Neural cell (in vitro differentiated cells): ENCODE data around the gene FTSJ3. TPM values are rescaled to one million over a fixed set of nuclear protein-coding genes. Genes with fewer than 3 reads are reported as not detected.

Experiments used
- H2AFZ ChIP-seq: fragments of 200-600, 300-800 bp; sonication (generic), shearing (Covaris generic); 2 replicates; pipeline ENCODE4 v1.6.0; 2014; ENCODE audit warnings: low read depth, mild to moderate bottlenecking, antibody characterized with exemption, low read length, moderate library complexity
- H3F3A ChIP-seq: fragments of 200-600 bp; shearing (Covaris generic); 2 replicates; pipeline ENCODE4 v1.6.1; 2016; ENCODE audit warnings: mild to moderate bottlenecking, moderate library complexity, mixed read lengths, antibody characterized with exemption, low read length; ENCODE audit not compliant: insufficient read depth, poor library complexity, severe bottlenecking
- H3K27ac ChIP-seq: fragments of 200-600, 300-800 bp; sonication (generic), shearing (Covaris generic); 2 replicates; pipeline ENCODE4 v1.5.1; 2014; ENCODE audit warnings: mild to moderate bottlenecking, low read length, moderate library complexity
- H3K27me3 ChIP-seq: fragments of 300-800, 200-600 bp; sonication (generic), shearing (Covaris generic); 2 replicates; pipeline ENCODE4 v1.6.0; 2014; ENCODE audit warnings: mild to moderate bottlenecking, low read depth, low read length, moderate library complexity; ENCODE audit not compliant: insufficient read depth
- H3K36me3 ChIP-seq: fragments of 300-800, 200-600 bp; sonication (generic), shearing (Covaris generic); 2 replicates; pipeline ENCODE4 v1.5.1; 2014; ENCODE audit warnings: mild to moderate bottlenecking, antibody characterized with exemption, low read length, moderate library complexity; ENCODE audit not compliant: insufficient read depth
- H3K4me2 ChIP-seq: fragments of 300-800, 200-600 bp; sonication (generic), shearing (Covaris generic); 2 replicates; pipeline ENCODE4 v1.6.0; 2014; ENCODE audit warnings: mild to moderate bottlenecking, low read length
- H3K4me3 ChIP-seq: fragments of 300-800, 200-600 bp; sonication (generic), shearing (Covaris generic); 2 replicates; pipeline ENCODE4 v1.5.1; 2014; ENCODE audit warnings: mild to moderate bottlenecking, low read length, moderate library complexity
- H3K79me2 ChIP-seq: fragments of 200-600 bp; shearing (Covaris generic); replicated peaks from 2 replicates; pipeline ENCODE4 v1.6.0; 2014; ENCODE audit warnings: mild to moderate bottlenecking, low read length, moderate library complexity; ENCODE audit not compliant: insufficient read depth
- H3K9ac ChIP-seq: fragments of 300-800, 200-600 bp; sonication (generic), shearing (Covaris generic); 2 replicates; pipeline ENCODE4 v1.6.1; 2016; ENCODE audit warnings: mild to moderate bottlenecking, low read length, mixed read lengths
- H3K9me2 ChIP-seq: fragments of 200-600 bp; shearing (Covaris generic); 2 replicates; pipeline ENCODE4 v1.6.1; 2016; ENCODE audit warnings: mild to moderate bottlenecking, low read length, mixed read lengths; ENCODE audit not compliant: insufficient read depth
- H3K9me3 ChIP-seq: fragments of 200-600, 300-800 bp; sonication (generic), shearing (Covaris generic); 2 replicates; pipeline ENCODE4 v1.6.1; 2016; ENCODE audit warnings: mild to moderate bottlenecking, mixed run types, low read length, moderate library complexity, mixed read lengths
- H4K20me1 ChIP-seq: fragments of 200-600 bp; shearing (Covaris generic); 2 replicates; pipeline ENCODE4 v1.6.1; 2016; ENCODE audit warnings: mild to moderate bottlenecking, mixed run types; ENCODE audit not compliant: insufficient read depth
- EP300 ChIP-seq: fragments of 450-650 bp; conservative IDR thresholded peaks from 2 replicates; pipeline ENCODE4 v1.6.1; 2014; ENCODE audit warnings: antibody characterized with exemption, mild to moderate bottlenecking, moderate library complexity; ENCODE audit not compliant: poor library complexity, severe bottlenecking
- EZH2 ChIP-seq: fragments of 200-600, 300-800 bp; shearing (Covaris generic), sonication (generic); IDR thresholded peaks from 2 replicates; pipeline ENCODE4 v1.6.1; 2014; ENCODE audit warnings: antibody characterized with exemption, low read length, borderline replicate concordance, mild to moderate bottlenecking; ENCODE audit not compliant: insufficient read depth, poor library complexity, severe bottlenecking
- MXI1 ChIP-seq: fragments of 450-650 bp; conservative IDR thresholded peaks from 2 replicates; pipeline ENCODE4 v1.6.1; 2014; ENCODE audit warnings: antibody characterized with exemption, mild to moderate bottlenecking; ENCODE audit not compliant: poor library complexity, severe bottlenecking
- POLR2AphosphoS5 ChIP-seq: IDR thresholded peaks from 2 replicates; pipeline ENCODE4 v1.6.1; 2012
- RAD21 ChIP-seq: fragments of 450-650 bp; conservative IDR thresholded peaks from 2 replicates; pipeline ENCODE4 v1.6.1; 2014; ENCODE audit warnings: antibody characterized with exemption, mild to moderate bottlenecking, moderate library complexity
- SMC3 ChIP-seq: fragments of 450-650 bp; conservative IDR thresholded peaks from 2 replicates; pipeline ENCODE4 v1.6.1; 2014; ENCODE audit warnings: antibody characterized with exemption, mild to moderate bottlenecking, moderate library complexity; ENCODE audit not compliant: poor library complexity
- TAF1 ChIP-seq: IDR thresholded peaks from 2 replicates; pipeline ENCODE4 v1.6.1; 2012; ENCODE audit warnings: low read depth
- polyA plus RNA-seq: library from polyadenylated mRNA; depleted of rRNA; stranded (reverse); fragments of >200 nt; gene quantifications from 2 replicates; pipeline ENCODE4 v1.2.3, GENCODE V29; 2014
- TF ChIP-seq, protein P1 (sequence below): fragments of 450-650 bp; IDR thresholded peaks from 2 replicates; pipeline ENCODE4 v1.5.1; 2014; ENCODE audit warnings: antibody characterized with exemption, mild to moderate bottlenecking, moderate library complexity; ENCODE audit not compliant: poor library complexity, severe bottlenecking
- TF ChIP-seq, protein P2 (sequence below): IDR thresholded peaks from 2 replicates; pipeline ENCODE4 v1.6.1; 2012; ENCODE audit warnings: borderline replicate concordance

FTSJ3 gene
- polyA plus RNA-seq, 1 donor from 2014 or later = 23.2 TPM

GRCh38 chr17:63819585-63820537 is 7.6 kb downstream of the FTSJ3 start (continued):
- no peak for TF ChIP-seq SMC3

- Histone ChIP-seq H3K4me2 (no peak overlapping the region), H2AFZ (no peak overlapping the region), H3K9me2 (no peaks in the 10 kb centered on the region), H4K20me1 (no peaks in the 10 kb centered on the region), H3K9ac (no peak overlapping the region), H3K36me3 (peaks cover 31% of the 10 kb centered on the region), H3K9me3 (no peaks in the 10 kb centered on the region), H3K79me2 (no peaks in the 10 kb centered on the region), H3K4me3 (no peak overlapping the region), H3K27ac (no peak overlapping the region), H3K27me3 (no peaks in the 10 kb centered on the region), H3F3A (no peaks in the 10 kb centered on the region)
- TF ChIP-seq EZH2 (no peak), POLR2AphosphoS5 (no peak), MXI1 (no peak), TAF1 (no peak), SMC3 (no peak), EP300 (no peak), RAD21 (no peak)
- TF ChIP-seq, protein P1, sequence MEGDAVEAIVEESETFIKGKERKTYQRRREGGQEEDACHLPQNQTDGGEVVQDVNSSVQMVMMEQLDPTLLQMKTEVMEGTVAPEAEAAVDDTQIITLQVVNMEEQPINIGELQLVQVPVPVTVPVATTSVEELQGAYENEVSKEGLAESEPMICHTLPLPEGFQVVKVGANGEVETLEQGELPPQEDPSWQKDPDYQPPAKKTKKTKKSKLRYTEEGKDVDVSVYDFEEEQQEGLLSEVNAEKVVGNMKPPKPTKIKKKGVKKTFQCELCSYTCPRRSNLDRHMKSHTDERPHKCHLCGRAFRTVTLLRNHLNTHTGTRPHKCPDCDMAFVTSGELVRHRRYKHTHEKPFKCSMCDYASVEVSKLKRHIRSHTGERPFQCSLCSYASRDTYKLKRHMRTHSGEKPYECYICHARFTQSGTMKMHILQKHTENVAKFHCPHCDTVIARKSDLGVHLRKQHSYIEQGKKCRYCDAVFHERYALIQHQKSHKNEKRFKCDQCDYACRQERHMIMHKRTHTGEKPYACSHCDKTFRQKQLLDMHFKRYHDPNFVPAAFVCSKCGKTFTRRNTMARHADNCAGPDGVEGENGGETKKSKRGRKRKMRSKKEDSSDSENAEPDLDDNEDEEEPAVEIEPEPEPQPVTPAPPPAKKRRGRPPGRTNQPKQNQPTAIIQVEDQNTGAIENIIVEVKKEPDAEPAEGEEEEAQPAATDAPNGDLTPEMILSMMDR = no peak
- TF ChIP-seq, protein P2, sequence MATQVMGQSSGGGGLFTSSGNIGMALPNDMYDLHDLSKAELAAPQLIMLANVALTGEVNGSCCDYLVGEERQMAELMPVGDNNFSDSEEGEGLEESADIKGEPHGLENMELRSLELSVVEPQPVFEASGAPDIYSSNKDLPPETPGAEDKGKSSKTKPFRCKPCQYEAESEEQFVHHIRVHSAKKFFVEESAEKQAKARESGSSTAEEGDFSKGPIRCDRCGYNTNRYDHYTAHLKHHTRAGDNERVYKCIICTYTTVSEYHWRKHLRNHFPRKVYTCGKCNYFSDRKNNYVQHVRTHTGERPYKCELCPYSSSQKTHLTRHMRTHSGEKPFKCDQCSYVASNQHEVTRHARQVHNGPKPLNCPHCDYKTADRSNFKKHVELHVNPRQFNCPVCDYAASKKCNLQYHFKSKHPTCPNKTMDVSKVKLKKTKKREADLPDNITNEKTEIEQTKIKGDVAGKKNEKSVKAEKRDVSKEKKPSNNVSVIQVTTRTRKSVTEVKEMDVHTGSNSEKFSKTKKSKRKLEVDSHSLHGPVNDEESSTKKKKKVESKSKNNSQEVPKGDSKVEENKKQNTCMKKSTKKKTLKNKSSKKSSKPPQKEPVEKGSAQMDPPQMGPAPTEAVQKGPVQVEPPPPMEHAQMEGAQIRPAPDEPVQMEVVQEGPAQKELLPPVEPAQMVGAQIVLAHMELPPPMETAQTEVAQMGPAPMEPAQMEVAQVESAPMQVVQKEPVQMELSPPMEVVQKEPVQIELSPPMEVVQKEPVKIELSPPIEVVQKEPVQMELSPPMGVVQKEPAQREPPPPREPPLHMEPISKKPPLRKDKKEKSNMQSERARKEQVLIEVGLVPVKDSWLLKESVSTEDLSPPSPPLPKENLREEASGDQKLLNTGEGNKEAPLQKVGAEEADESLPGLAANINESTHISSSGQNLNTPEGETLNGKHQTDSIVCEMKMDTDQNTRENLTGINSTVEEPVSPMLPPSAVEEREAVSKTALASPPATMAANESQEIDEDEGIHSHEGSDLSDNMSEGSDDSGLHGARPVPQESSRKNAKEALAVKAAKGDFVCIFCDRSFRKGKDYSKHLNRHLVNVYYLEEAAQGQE = no peak
Measured at GRCh38 chr17:63819131-63819530, 8.3 kb downstream of the FTSJ3 start.

GRCh38 chr17:63817736-63818385 is 9.6 kb downstream of the FTSJ3 start:
- TF ChIP-seq, protein P1 = no peak
- no peak for TF ChIP-seq MXI1
- Histone ChIP-seq H3K4me2 (no peak overlapping the region), H3K9me2 (no peaks in the 10 kb centered on the region), H2AFZ (no peak overlapping the region), H3K9ac (no peak overlapping the region), H3K4me3 (no peak overlapping the region), H3K9me3 (no peaks in the 10 kb centered on the region), H3K27ac (no peak overlapping the region), H3K79me2 (no peaks in the 10 kb centered on the region), H4K20me1 (no peaks in the 10 kb centered on the region), H3F3A (no peaks in the 10 kb centered on the region), H3K36me3 (peaks cover 31% of the 10 kb centered on the region), H3K27me3 (no peaks in the 10 kb centered on the region)
